NCI-H748 treated with DMSO at 0.1 percent for 48 hours (cell line): ENCODE results near the gene CSHL1.
"Not testable (repeated sequence)": the region's sequence is repeated elsewhere in the genome, so short reads cannot be mapped to it uniquely, and the experiment has no call there.

Experiments used
- DNase-seq: peaks from one replicate; lab custom pipeline; 2025; lab: John Stamatoyannopoulos, UW

CSHL1 gene

GRCh38 chr17:63885119-63885518 is 25.9 kb downstream of the CSHL1 start:
- not testable (repeated sequence) for DNase-seq

GRCh38 chr17:63882626-63883126 is 28.4 kb downstream of the CSHL1 start:
- DNase-seq, result not testable (repeated sequence)

GRCh38 chr17:63881935-63882601 is 29.0 kb downstream of the CSHL1 start, which contains the start of gene GH2:
Gene GH2, minus strand, starts transcription at chr17:63881944. Its CDS starts 143 bp downstream, at chr17:63881801.
- no peak for DNase-seq

DNA sequence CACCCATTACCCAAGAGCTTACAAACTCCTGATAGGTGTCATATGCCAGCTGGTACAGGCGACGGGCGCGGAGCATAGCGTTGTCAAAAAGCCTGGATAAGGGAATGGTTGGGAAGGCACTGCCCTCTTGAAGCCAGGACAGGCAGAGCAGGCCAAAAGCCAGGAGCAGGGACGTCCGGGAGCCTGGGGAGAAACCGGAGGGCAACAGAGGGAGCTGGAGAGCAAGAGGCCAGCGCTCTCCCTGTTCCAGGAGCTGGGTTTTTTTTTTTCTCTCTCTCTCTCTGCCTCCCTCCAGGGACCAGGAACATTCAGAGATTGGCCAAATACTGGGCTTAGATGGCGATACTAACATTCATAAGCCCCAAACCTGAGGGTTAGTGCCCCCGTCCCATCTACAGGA is 29.7 kb downstream of the CSHL1 start:
- not testable (repeated sequence) for DNase-seq

GRCh38 chr17:63880706-63881105 is 30.4 kb downstream of the CSHL1 start:
- DNase-seq, result no peak

GRCh38 chr17:63878413-63878812 is 32.6 kb downstream of the CSHL1 start:
- not testable (repeated sequence) for DNase-seq

- DNase-seq, result not testable (repeated sequence)
Measured at GRCh38 chr17:63874693-63875092, 36.4 kb downstream of the CSHL1 start.

- not testable (repeated sequence) for DNase-seq
Measured at GRCh38 chr17:63874061-63874626, 36.9 kb downstream of the CSHL1 start.

GRCh38 chr17:63873577-63873976 is 37.5 kb downstream of the CSHL1 start, which contains the start of gene CSH2:
Gene CSH2, minus strand, starts transcription at chr17:63873677. Its CDS starts 63 bp downstream, at chr17:63873614.
- DNase-seq, result not testable (repeated sequence)

GRCh38 chr17:63871646-63872365 is 39.3 kb downstream of the CSHL1 start:
- not testable (repeated sequence) for DNase-seq

- not testable (repeated sequence) for DNase-seq
Measured at GRCh38 chr17:63870292-63870665, 40.8 kb downstream of the CSHL1 start.

GRCh38 chr17:63869491-63870291 is 41.4 kb downstream of the CSHL1 start:
- DNase-seq, result not testable (repeated sequence)

DNA sequence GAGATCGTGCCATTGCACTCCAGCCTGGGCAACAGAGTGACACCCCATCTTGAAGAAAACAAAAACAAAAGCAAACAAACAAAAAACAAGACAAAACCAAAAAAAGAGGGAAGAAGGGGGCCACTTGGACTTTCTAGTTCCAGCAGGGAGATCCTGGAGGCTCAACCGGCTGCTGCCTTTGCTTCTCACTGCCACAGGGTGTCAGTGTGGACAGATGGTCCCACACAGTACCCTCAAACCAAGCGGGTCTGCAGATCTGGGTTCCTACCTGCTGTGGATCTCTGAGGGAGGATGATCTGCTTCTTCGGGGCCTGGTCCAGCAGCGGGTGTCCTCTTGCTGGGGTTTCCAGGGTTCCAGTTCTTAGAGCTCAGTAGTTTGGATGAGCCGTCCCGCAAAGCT is 44.4 kb downstream of the CSHL1 start:
- DNase-seq, result not testable (repeated sequence)
